LoVo (cell line): ENCODE measurements around the gene AADACL2.
"Not testable (repeated sequence)": the region's sequence is repeated elsewhere in the genome, so short reads cannot be mapped to it uniquely, and the experiment has no call there.

Source experiments
- DNase-seq: peaks from one replicate; pipeline ENCODE4 v3.0.0-alpha.2; 2016; ENCODE audit warnings: low spot score

The AADACL2 gene

DNA sequence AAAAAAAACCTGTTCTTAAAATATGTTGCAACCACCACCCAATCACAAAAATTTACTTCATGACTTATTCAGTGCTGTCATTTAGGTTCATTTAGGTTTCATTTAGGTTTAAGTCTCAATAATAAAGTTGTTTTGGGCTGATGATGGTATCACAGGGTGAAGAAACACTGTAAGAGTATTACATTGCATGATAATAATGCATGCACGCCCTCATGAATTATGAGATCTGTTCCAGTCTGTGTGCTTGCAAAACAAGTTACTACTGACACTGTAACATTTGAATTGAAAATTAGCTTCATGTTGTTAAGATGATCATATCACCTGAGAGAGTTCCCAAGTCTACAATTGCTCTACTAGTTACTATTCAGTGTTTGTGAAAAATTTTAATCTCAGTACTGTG lies at the start of gene AADACL2:
TSS of gene AADACL2 (plus strand) at position 315 of the 400 bp plus-strand sequence. CDS start 109 bp downstream, outside the sequence.
- DNase-seq, result no peak

GRCh38 chr3:151684094-151684493 lies 49.6 kb upstream of the AADACL2 start:
- no peak for DNase-seq

DNA sequence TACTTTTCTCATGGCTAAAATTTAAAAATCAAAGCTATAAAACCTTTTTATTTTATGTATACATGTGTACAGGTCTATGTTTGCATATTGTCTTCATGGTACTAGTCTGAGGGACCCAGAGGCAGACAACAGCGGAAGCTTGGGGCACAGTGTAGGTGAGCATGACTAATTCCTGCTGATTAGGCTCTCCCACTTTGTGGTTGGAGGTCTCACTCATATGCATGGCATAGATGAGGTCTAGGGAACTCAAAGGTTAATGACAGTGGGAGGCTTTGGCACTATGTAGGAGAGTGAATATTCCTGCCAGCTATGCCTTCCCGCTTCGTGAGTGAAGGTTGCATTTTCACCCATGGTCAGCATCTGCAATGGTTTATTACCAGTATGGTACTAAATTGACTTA lies 47.5 kb upstream of the AADACL2 start:
- no peak for DNase-seq

GRCh38 chr3:151687076-151687475 lies 46.7 kb upstream of the AADACL2 start:
- DNase-seq, result no peak

GRCh38 chr3:151688571-151688970 lies 45.2 kb upstream of the AADACL2 start:
- no peak for DNase-seq

- DNase-seq, result no peak
Observed at GRCh38 chr3:151690645-151691044, 43.1 kb upstream of the AADACL2 start.

- no peak for DNase-seq
Observed at GRCh38 chr3:151697496-151697895, 36.2 kb upstream of the AADACL2 start.

DNA sequence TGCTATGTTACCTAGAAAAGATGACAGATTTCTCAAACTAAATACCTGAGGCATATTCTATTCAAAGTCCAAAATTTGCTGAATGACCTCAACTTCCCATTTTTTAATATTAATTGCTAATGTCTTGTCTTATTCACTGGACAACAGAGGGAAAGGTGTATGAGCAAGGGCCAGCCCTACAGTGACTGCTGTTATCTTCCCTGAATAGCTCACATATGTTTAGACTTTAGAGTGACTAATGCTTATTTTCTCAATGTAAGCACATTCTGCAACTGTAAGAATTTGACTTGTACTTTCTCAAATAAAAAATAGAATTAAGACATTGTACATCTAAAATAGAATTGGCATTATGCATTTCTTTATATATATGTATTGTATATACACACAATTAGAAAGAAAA lies 26.5 kb upstream of the AADACL2 start:
- no peak for DNase-seq

GRCh38 chr3:151708868-151709267 lies 24.9 kb upstream of the AADACL2 start:
- DNase-seq, result no peak

- no peak for DNase-seq
Observed at GRCh38 chr3:151709847-151710246, 23.9 kb upstream of the AADACL2 start.

DNA sequence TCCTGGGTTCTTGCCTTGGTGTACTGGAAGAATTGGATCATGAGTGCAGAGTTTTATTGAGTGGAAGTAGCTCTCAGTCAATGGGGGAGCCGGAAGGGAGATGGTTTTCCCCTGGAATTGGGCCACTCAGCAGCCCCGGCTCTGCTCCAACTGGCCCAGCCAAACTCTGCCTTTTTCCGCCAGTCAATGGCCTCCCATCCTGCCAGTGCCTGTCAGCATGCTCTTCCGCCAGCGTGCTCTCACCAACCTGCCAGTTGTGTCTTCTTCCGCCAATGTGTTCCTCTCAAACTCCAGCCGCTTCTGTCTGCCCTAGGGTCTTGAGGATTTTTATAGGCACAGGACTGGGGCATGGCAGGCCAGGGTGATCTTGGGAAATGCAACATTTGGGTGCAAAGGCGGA lies 12.4 kb upstream of the AADACL2 start:
- DNase-seq, result no peak

DNA sequence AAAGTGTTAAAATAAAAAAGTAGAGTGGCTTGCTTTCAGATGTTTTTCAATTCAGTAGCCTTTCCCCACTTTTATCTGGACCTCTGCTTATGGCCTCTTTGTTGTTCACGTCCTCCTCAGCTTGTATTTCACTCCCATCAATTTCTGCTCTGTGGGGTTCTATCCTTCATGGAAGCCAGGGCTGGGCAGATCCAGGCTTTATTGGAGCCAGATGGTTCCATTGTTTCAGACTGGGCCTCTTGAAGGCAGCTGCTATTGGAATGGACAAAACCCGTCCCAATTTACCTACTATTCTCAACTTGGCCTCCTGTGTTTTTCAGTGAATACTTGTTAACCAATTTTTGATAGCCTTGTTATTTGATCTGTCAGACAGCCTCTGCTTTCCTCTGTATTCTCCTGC lies 10.9 kb upstream of the AADACL2 start:
- no peak for DNase-seq

- no peak for DNase-seq
Observed at GRCh38 chr3:151724576-151725562, 8.9 kb upstream of the AADACL2 start.

GRCh38 chr3:151726016-151726415 lies 7.7 kb upstream of the AADACL2 start:
- no peak for DNase-seq

DNA sequence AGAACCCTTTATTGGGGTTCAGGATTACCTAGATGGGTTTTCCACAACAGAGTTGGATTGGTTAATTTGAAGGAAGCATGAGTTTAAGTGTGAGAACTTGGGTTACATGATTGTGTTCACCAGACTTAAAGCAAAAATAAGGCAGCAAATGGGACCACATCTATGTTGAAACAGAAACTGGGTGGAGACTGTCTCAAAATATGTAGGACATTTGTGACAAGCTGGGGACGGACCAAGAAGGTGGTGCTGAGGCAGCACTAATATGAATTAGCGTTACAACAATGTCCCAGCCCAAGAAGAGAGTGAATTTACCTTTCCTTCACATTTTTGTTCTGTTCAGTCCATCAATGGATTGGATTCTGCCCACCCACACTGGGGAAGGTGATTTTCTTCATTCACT lies 866 bp upstream of the AADACL2 start:
- no peak for DNase-seq

DNA sequence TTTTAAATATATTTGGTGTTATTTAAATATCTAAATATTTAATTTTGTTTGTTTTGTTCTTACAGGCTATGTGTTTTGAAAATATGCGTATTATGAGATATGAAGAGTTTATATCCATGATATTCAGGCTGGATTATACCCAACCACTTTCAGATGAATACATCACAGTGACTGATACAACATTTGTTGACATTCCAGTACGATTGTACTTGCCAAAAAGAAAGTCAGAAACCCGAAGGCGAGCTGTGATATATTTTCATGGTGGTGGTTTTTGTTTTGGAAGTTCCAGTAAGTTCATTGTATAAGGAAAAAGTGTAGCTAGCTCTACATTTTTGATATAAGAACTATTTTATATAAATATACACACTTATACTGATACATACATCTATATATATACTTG lies 6.9 kb downstream of the AADACL2 start:
- DNase-seq, result no peak

- DNase-seq, result no peak
Observed at GRCh38 chr3:151743855-151744254, 10.1 kb downstream of the AADACL2 start.

DNA sequence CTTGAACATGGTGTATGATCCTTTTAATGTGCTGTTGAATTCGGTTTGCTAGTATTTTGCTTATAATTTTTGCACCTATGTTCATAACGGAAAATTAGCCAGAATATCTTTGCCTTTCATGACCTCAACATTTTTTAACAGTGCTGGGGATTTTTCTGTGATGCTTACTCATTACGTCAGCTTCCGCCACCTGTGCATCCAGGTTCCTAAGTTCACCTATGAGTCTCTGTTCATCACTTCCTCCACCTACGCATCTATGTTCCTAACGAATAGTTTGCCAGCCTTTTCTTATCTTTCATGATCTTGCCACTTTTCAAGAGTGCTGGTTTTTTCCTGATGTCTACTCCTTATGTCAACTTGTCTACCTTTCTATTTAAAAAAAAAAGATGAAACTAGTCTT lies 16.5 kb downstream of the AADACL2 start:
- DNase-seq, result no peak

DNA sequence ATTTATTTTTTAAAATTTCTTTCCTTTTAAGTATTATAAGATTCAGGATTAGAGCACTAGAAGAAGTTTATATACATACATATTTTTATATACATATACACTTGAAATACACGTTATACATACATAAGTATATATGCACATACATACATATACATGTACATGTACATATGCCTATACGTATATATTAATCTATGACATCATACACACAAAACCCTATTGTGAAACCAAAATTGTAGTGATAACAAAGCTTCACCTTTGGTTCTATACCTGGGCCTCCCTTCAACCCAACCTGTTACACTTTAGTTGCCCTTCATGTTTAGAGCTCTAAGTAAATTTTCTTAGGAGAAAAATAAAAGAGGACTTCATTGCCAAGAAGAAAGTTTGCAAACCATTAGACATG lies 17.0 kb downstream of the AADACL2 start:
- DNase-seq, result no peak

- DNase-seq, result no peak
Observed at GRCh38 chr3:151751161-151751560, 17.4 kb downstream of the AADACL2 start.

DNA sequence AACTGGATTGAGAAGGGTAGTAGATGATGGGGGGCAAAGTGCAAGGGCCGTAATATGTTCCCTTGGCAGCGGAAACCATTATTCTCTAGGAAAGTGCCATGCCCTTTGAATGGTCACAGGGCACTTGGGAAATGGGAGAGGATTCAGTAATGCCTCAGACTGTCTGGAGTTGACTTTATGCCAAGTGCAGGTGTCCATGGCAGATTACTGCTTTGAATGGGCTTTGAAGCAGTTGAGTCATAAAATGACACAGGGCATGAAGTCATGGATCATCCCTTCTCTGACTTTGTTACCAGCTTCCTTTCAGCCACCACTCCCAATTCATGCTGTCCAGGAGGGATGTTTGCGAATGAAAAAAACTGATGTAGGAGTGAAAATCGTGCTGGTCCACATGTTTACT lies 20.1 kb downstream of the AADACL2 start:
- peak; percentile 31 for DNase-seq

GRCh38 chr3:151761581-151761980 lies 27.9 kb downstream of the AADACL2 start:
- DNase-seq, result no peak

DNA sequence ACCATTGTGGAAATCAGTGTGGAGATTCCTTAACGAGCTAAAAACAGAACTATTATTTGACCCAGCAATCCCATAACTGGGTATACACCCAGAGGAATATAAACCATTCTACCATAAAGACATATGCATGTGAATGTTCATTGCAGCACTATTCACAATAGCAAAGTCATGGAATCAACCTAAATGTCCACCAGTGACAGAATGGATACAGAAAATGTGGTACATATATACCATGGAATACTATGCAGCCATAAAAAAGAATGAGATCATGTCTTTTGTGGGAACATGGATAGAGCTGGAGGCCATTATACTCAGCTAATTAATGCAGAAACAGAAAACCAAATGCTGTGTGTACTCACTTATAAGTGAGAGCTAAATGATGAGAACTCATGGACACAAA lies 31.0 kb downstream of the AADACL2 start:
- DNase-seq, result not testable (repeated sequence)

DNA sequence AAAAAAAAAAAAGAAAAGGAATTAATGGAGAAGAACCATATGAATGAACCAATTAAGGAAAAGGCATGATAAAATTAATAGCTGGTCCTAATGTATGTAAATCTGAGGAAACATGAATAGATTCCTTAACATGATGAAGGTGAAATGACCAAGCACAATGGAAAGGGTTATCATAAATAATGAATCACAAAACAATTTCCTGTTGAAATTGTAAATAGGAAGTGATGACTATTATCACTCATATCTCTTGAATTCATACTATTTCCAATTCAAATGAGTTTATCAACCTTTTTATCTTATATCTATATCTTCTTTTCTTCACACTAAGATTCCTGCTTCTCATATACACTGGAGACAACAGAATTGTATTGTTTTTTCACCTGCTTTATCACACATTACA lies 32.0 kb downstream of the AADACL2 start:
- no peak for DNase-seq
